Loucy (cell line): ENCODE data around the gene NDFIP1.

ENCODE experiments used
- EZH2phosphoT487 ChIP-seq: fragments of 200-600 bp; IDR thresholded peaks from 2 replicates; pipeline ENCODE4 v1.6.1; 2018; ENCODE audit warnings: antibody characterized with exemption, mild to moderate bottlenecking, moderate library complexity, borderline replicate concordance
- TF ChIP-seq, protein P1 (sequence below): fragments of 200-600 bp; sonication (generic); conservative IDR thresholded peaks from 2 replicates; pipeline ENCODE4 v1.5.1; 2014; ENCODE audit warnings: mild to moderate bottlenecking, antibody characterized with exemption, low read length

DNA sequence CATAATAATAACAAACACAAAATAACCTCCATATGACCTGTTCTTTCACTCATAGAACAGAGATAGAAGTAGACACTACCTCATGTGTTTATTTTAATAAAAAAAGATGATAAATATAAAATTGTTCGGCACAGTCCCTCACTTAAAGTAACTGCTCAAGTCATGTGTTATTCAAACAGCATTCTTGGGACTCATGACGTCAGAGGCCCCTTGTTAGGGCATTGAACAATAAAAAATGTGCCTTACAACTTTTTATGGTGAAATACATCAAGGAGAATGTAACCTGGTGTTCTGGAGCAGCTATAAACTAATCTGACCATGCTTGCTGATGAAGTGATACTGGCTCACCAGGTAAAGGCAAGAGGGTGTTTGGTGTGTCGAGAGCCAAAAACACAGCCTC lies 12.2 kb upstream of the NDFIP1 start:
- TF ChIP-seq, protein P1, sequence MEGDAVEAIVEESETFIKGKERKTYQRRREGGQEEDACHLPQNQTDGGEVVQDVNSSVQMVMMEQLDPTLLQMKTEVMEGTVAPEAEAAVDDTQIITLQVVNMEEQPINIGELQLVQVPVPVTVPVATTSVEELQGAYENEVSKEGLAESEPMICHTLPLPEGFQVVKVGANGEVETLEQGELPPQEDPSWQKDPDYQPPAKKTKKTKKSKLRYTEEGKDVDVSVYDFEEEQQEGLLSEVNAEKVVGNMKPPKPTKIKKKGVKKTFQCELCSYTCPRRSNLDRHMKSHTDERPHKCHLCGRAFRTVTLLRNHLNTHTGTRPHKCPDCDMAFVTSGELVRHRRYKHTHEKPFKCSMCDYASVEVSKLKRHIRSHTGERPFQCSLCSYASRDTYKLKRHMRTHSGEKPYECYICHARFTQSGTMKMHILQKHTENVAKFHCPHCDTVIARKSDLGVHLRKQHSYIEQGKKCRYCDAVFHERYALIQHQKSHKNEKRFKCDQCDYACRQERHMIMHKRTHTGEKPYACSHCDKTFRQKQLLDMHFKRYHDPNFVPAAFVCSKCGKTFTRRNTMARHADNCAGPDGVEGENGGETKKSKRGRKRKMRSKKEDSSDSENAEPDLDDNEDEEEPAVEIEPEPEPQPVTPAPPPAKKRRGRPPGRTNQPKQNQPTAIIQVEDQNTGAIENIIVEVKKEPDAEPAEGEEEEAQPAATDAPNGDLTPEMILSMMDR, result no peak
- no peak for TF ChIP-seq EZH2phosphoT487
